ENCODE data around the gene CALY.

DNA sequence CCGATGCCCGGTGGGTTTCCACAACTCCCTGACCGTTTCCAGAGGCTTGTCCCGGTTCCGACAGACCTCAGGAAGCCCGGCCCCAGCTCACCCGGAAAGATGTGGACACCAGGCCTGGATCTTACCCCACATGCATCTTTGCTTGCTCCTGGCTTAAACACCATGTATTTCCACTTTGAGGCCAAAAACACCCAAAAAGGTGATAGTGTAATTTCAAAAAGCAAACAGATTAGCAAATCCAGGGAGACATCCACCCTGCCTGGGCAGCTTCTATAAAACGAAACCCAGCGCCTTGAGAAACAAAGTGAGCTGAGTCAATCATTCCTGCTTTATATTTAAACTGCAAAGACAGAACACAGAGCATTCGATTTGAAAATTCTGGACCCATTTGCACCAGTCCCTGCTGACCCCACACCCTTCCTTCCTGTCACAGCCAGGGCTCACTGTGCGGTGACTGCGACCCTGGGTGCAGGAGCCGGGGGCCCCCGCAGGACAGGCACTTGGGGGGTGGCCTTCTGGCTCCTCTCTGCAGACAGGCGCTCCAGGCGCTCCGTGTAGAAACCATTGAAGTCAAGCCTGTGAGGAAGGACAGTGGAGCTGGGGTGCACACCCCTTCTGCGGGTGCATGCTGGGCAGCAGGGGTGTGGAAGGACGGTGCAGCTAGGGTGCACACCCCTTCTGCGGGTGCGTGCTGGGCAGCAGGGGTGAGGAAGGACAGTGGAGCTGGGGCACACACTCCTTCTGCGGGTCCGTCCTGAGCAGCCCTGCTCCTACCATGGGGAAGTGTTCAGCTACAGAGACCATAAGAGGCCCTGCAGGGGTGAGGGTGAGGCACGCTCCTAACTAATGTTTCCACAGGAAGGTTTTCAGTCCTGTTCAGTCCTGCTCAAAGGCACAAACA, 57.1 kb downstream of the CALY start:
- TF ChIP-seq CTCF (IDR thresholded peaks at IDR 0.05) (no peak), ZFX (IDR thresholded peaks at IDR 0.05; ENCODE audit: borderline replicate concordance) (no peak)

Measured in 22Rv1 (cell line).